Measurements from ENCODE around the gene PSMD1. TPM values are rescaled to one million over a fixed set of nuclear protein-coding genes. Genes with fewer than 3 reads are reported as not detected.

PSMD1 gene
- total and polyA plus RNA-seq, 2 of the 8 experiments (the other 6 are each of a cell fraction or from before 2014, with no cell fraction given), result 179 to 272 TPM

DNA sequence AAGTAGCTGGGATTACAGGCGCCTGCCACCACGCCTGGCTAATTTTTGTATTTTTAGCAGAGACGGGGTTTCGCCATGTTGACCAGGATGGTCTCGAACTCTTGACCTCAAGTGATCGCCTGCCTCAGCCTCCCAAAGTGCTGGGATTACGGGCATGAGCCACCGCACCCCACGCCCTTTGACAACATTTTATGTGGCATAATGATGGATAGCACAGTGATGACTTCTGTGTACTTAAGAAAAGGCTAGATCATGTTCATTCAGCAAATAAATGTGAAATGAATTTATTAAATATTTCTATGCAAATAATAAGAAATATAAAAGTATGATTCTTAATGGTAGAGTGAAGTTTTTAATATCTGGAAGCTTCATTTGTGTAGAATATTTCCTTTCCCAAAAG lies 70.8 kb downstream of the PSMD1 start (continued):
- TF ChIP-seq, protein P1, sequence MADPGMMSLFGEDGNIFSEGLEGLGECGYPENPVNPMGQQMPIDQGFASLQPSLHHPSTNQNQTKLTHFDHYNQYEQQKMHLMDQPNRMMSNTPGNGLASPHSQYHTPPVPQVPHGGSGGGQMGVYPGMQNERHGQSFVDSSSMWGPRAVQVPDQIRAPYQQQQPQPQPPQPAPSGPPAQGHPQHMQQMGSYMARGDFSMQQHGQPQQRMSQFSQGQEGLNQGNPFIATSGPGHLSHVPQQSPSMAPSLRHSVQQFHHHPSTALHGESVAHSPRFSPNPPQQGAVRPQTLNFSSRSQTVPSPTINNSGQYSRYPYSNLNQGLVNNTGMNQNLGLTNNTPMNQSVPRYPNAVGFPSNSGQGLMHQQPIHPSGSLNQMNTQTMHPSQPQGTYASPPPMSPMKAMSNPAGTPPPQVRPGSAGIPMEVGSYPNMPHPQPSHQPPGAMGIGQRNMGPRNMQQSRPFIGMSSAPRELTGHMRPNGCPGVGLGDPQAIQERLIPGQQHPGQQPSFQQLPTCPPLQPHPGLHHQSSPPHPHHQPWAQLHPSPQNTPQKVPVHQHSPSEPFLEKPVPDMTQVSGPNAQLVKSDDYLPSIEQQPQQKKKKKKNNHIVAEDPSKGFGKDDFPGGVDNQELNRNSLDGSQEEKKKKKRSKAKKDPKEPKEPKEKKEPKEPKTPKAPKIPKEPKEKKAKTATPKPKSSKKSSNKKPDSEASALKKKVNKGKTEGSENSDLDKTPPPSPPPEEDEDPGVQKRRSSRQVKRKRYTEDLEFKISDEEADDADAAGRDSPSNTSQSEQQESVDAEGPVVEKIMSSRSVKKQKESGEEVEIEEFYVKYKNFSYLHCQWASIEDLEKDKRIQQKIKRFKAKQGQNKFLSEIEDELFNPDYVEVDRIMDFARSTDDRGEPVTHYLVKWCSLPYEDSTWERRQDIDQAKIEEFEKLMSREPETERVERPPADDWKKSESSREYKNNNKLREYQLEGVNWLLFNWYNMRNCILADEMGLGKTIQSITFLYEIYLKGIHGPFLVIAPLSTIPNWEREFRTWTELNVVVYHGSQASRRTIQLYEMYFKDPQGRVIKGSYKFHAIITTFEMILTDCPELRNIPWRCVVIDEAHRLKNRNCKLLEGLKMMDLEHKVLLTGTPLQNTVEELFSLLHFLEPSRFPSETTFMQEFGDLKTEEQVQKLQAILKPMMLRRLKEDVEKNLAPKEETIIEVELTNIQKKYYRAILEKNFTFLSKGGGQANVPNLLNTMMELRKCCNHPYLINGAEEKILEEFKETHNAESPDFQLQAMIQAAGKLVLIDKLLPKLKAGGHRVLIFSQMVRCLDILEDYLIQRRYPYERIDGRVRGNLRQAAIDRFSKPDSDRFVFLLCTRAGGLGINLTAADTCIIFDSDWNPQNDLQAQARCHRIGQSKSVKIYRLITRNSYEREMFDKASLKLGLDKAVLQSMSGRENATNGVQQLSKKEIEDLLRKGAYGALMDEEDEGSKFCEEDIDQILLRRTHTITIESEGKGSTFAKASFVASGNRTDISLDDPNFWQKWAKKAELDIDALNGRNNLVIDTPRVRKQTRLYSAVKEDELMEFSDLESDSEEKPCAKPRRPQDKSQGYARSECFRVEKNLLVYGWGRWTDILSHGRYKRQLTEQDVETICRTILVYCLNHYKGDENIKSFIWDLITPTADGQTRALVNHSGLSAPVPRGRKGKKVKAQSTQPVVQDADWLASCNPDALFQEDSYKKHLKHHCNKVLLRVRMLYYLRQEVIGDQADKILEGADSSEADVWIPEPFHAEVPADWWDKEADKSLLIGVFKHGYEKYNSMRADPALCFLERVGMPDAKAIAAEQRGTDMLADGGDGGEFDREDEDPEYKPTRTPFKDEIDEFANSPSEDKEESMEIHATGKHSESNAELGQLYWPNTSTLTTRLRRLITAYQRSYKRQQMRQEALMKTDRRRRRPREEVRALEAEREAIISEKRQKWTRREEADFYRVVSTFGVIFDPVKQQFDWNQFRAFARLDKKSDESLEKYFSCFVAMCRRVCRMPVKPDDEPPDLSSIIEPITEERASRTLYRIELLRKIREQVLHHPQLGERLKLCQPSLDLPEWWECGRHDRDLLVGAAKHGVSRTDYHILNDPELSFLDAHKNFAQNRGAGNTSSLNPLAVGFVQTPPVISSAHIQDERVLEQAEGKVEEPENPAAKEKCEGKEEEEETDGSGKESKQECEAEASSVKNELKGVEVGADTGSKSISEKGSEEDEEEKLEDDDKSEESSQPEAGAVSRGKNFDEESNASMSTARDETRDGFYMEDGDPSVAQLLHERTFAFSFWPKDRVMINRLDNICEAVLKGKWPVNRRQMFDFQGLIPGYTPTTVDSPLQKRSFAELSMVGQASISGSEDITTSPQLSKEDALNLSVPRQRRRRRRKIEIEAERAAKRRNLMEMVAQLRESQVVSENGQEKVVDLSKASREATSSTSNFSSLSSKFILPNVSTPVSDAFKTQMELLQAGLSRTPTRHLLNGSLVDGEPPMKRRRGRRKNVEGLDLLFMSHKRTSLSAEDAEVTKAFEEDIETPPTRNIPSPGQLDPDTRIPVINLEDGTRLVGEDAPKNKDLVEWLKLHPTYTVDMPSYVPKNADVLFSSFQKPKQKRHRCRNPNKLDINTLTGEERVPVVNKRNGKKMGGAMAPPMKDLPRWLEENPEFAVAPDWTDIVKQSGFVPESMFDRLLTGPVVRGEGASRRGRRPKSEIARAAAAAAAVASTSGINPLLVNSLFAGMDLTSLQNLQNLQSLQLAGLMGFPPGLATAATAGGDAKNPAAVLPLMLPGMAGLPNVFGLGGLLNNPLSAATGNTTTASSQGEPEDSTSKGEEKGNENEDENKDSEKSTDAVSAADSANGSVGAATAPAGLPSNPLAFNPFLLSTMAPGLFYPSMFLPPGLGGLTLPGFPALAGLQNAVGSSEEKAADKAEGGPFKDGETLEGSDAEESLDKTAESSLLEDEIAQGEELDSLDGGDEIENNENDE (IDR thresholded peaks at IDR 0.05; ENCODE audit: insufficient replicate concordance, low read length), result no peak
- TF ChIP-seq HDAC6 (IDR thresholded peaks at IDR 0.05; ENCODE audit: low read depth, low read length) (no peak), JUN (IDR thresholded peaks at IDR 0.05; ENCODE audit: low read depth, low read length) (no peak), BRCA1 (IDR thresholded peaks at IDR 0.05; ENCODE audit: low read depth, low read length) (no peak), TEAD4 (IDR thresholded peaks at IDR 0.05; ENCODE audit: low read depth, low read length) (no peak), BCL11A (IDR thresholded peaks at IDR 0.05; ENCODE audit: low read depth in 2 of 2, low read length in 2 of 2) (no peak), CTBP2 (IDR thresholded peaks at IDR 0.05; ENCODE audit: borderline replicate concordance, insufficient read depth, insufficient read length, low read length) (no peak), SP4 (IDR thresholded peaks at IDR 0.05; ENCODE audit: low read length) (no peak)
